Measurements from ENCODE around the gene KMT5B. TPM values are rescaled to one million over a fixed set of nuclear protein-coding genes. Genes with fewer than 3 reads are reported as not detected.

The KMT5B gene
- total and polyA plus RNA-seq, 4 donors = 15.1 to 78.2 (median 26.1) TPM

DNA sequence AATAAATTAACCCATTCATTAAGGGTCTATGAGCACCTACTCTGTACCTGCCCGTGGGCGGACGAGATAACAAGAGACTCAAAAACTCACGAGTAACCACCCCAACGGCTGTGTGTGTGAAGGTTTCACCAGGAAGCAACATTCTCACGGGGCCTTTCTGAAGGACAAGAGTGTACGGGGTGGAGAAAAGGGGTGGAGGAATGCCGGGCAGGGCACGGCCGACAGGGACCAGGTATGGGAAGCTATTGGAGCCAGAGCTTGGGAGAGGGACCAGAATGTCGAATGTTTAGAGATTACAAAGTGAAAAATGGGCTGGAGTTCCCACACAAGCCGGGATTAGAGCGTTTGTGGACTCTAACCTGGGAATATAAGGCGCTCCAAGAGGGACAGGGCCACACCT lies 1.6 kb downstream of the KMT5B start:
- H3K9me3 ChIP-seq (ENCODE audit: control insufficient read depth in 4 of 4, insufficient read depth in 3 of 4, low read length in 3 of 4) = no peaks in the 10 kb centered on the region
- ATAC-seq (ENCODE audit: insufficient read depth, low FRiP score) (no peak), DNase-seq (no peak)
- no peaks in the 10 kb centered on the region for H3K27me3 ChIP-seq (ENCODE audit: control insufficient read depth in 3 of 3, insufficient read depth in 3 of 3, low read length in 2 of 3)
- 31 to 51% methylated on average over 14 of the region's 14 CpGs for WGBS, 2 donors
- TF ChIP-seq, protein P1, sequence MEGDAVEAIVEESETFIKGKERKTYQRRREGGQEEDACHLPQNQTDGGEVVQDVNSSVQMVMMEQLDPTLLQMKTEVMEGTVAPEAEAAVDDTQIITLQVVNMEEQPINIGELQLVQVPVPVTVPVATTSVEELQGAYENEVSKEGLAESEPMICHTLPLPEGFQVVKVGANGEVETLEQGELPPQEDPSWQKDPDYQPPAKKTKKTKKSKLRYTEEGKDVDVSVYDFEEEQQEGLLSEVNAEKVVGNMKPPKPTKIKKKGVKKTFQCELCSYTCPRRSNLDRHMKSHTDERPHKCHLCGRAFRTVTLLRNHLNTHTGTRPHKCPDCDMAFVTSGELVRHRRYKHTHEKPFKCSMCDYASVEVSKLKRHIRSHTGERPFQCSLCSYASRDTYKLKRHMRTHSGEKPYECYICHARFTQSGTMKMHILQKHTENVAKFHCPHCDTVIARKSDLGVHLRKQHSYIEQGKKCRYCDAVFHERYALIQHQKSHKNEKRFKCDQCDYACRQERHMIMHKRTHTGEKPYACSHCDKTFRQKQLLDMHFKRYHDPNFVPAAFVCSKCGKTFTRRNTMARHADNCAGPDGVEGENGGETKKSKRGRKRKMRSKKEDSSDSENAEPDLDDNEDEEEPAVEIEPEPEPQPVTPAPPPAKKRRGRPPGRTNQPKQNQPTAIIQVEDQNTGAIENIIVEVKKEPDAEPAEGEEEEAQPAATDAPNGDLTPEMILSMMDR (IDR thresholded peaks at IDR 0.05; ENCODE audit: control extremely low read depth, extremely low read depth) = no peak
- peak overlapping the region in 1 of 2 donors; percentile 40 for H3K27ac ChIP-seq (ENCODE audit: low read depth in 1 of 2, low read length in 1 of 2)
- peak overlapping the region in 1 of 2 donors; percentile 86 for H3K9ac ChIP-seq (ENCODE audit: insufficient read depth in 1 of 2, low read length in 2 of 2)
- no peaks in the 10 kb centered on the region for H3K36me3 ChIP-seq (ENCODE audit: control insufficient read depth in 4 of 4, insufficient read depth in 4 of 4, low read length in 4 of 4)
- H3K4me1 ChIP-seq (ENCODE audit: control insufficient read depth in 5 of 5, insufficient read depth in 5 of 5, low read length in 5 of 5) = peaks cover 8 to 35% (median 14%) of the 10 kb centered on the region in 5 donors
- peak overlapping the region; percentile 18 for H3K4me3 ChIP-seq

DNA sequence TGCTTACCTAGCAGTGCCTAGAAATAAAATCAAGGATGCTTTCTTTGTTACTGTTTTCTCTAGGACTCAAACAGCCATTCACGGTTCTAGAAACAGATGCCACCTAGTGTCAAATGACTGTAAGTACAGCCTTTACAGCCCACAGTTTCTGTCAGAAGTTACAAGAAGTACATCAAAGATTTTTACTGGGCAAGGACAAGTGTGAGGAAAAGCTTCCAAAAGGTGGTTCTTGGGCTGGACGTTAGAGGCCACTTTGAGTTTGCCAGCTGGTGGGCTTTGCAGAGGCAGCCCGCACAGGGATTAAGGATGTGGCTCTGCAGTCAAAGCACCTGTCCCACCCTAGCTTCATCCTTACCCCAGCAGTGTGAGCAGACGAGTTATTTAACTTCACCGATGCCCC lies 6.9 kb downstream of the KMT5B start:
- Histone ChIP-seq H3K9me3 (ENCODE audit: control insufficient read depth in 4 of 4, insufficient read depth in 3 of 4, low read length in 3 of 4) (no peaks in the 10 kb centered on the region), H3K36me3 (ENCODE audit: control insufficient read depth in 4 of 4, insufficient read depth in 4 of 4, low read length in 4 of 4) (no peaks in the 10 kb centered on the region), H3K9ac (ENCODE audit: insufficient read depth in 1 of 2, low read length in 2 of 2) (no peak overlapping the region), H3K27ac (ENCODE audit: low read depth in 1 of 2, low read length in 1 of 2) (no peak overlapping the region), H3K27me3 (ENCODE audit: control insufficient read depth in 3 of 3, insufficient read depth in 3 of 3, low read length in 2 of 3) (no peaks in the 10 kb centered on the region), H3K4me3 (no peak overlapping the region), H3K4me1 (ENCODE audit: control insufficient read depth in 5 of 5, insufficient read depth in 5 of 5, low read length in 5 of 5) (peaks cover 6 to 23% (median 15%) of the 10 kb centered on the region in 5 donors)
- TF ChIP-seq, protein P1 (IDR thresholded peaks at IDR 0.05; ENCODE audit: control extremely low read depth, extremely low read depth) = peak; percentile 73
- 29 to 38% methylated on average over 5 of the region's 5 CpGs for WGBS, 2 donors
- DNase-seq (peak; percentile 40 to 78 (median 78)), ATAC-seq (ENCODE audit: insufficient read depth, low FRiP score) (no peak)

DNA sequence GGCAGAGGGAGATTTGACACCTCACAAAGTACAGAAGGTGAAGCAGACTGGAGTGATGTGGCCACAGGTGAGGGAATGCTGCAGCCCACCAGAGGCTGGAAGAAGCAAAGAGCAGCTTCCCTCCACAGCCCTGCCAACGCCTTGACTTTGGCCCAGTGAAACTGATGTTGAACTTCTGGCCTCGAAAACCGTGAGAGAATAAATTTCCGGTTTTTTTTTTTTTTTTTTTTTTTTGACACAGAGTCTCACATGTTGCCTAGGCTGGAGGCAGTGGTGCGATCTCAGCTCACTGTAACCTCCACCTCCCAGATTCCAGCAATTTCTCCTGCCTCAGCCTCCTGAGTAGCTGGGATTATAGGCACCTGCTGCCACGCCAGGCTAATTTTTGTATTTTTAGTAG lies 8.7 kb downstream of the KMT5B start:
- 58 to 63% methylated on average over 6 of the region's 6 CpGs for WGBS, 2 donors
- Histone ChIP-seq H3K4me1 (ENCODE audit: control insufficient read depth in 5 of 5, insufficient read depth in 5 of 5, low read length in 5 of 5) (peaks cover 6 to 22% (median 13%) of the 10 kb centered on the region in 5 donors), H3K9me3 (ENCODE audit: control insufficient read depth in 4 of 4, insufficient read depth in 3 of 4, low read length in 3 of 4) (no peaks in the 10 kb centered on the region), H3K27ac (ENCODE audit: low read depth in 1 of 2, low read length in 1 of 2) (no peak overlapping the region), H3K27me3 (ENCODE audit: control insufficient read depth in 3 of 3, insufficient read depth in 3 of 3, low read length in 2 of 3) (no peaks in the 10 kb centered on the region), H3K36me3 (ENCODE audit: control insufficient read depth in 4 of 4, insufficient read depth in 4 of 4, low read length in 4 of 4) (no peaks in the 10 kb centered on the region), H3K4me3 (no peak overlapping the region), H3K9ac (ENCODE audit: insufficient read depth in 1 of 2, low read length in 2 of 2) (no peak overlapping the region)
- ATAC-seq (ENCODE audit: insufficient read depth, low FRiP score) (no peak), DNase-seq (no peak)
- TF ChIP-seq, protein P1 (IDR thresholded peaks at IDR 0.05; ENCODE audit: control extremely low read depth, extremely low read depth) = no peak

DNA sequence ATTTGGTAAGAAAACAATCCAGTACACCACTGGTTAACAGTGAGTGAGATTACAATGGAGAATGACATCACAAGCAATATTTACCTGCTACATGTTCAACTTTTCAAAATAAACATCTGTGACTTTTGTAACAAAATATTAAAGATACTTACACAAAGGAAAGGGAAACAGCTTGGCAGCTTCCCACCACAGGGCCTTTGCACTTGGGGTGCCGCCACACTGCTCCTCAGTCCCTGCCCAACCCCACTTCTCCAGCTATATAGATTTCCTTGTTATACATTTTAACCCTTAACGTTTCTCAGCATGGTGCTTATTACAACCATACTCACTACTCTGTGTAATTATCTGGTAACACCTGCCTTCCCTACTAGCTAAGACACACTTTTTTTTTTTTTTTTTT lies 10.9 kb downstream of the KMT5B start:
- Histone ChIP-seq H3K9me3 (ENCODE audit: control insufficient read depth in 4 of 4, insufficient read depth in 3 of 4, low read length in 3 of 4) (no peaks in the 10 kb centered on the region), H3K9ac (ENCODE audit: insufficient read depth in 1 of 2, low read length in 2 of 2) (no peak overlapping the region), H3K27ac (ENCODE audit: low read depth in 1 of 2, low read length in 1 of 2) (no peak overlapping the region), H3K4me1 (ENCODE audit: control insufficient read depth in 5 of 5, insufficient read depth in 5 of 5, low read length in 5 of 5) (peaks cover 7 to 19% (median 9%) of the 10 kb centered on the region in 5 donors), H3K36me3 (ENCODE audit: control insufficient read depth in 4 of 4, insufficient read depth in 4 of 4, low read length in 4 of 4) (no peaks in the 10 kb centered on the region), H3K4me3 (no peak overlapping the region), H3K27me3 (ENCODE audit: control insufficient read depth in 3 of 3, insufficient read depth in 3 of 3, low read length in 2 of 3) (no peaks in the 10 kb centered on the region)
- ATAC-seq (ENCODE audit: insufficient read depth, low FRiP score) (no peak), DNase-seq (no peak)
- 69 to 79% methylated on average over 2 of the region's 2 CpGs for WGBS, 2 donors
- TF ChIP-seq, protein P1 (IDR thresholded peaks at IDR 0.05; ENCODE audit: control extremely low read depth, extremely low read depth) = no peak
